ENCODE measurements around the gene DIAPH3. TPM values are rescaled to one million over a fixed set of nuclear protein-coding genes. Genes with fewer than 3 reads are reported as not detected.

DIAPH3 gene
- total and polyA plus RNA-seq, 2 of the 4 experiments (the other 2 are of a cell fraction): 8.9 to 9.3 TPM

DNA sequence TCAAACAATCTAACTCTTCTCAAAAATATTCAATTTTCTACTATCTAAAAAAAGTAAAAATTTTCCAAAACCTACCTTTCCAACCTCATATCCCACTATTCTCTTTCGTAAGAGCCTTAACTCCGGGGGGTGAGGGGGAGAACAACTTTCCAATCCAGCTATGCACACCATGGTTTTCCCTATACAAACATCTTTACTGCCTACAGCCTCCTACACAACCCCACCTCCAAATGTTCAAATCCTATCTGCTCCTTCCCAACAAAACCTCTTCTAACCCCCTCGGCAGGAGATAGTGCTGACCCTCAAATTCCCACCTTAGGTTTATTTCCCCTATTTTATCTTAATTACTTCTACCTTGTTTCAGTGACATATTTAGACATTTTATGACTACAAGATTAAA lies 102.0 kb downstream of the DIAPH3 start:
- no peak overlapping the region for H2AK9ac ChIP-seq (replicated peaks; ENCODE audit: low read depth, low read length, poor library complexity)
- H2BK5ac ChIP-seq (ENCODE audit: low read depth, low read length, poor library complexity, severe bottlenecking): no peak overlapping the region
- no peak overlapping the region for H2AK5ac ChIP-seq (ENCODE audit: low read depth, low read length)
- in situ Hi-C loops (cut with MboI; ENCODE audit: low sequenced_read_pairs): no loop called here
- no peak overlapping the region for H4K8ac ChIP-seq (ENCODE audit: low read depth in 2 of 2, low read length in 2 of 2)
- H3K4me3 ChIP-seq (ENCODE audit: insufficient read depth, low read depth, low read length): no peak overlapping the region
- no peaks in the 10 kb centered on the region for H4K20me1 ChIP-seq (ENCODE audit: insufficient read depth, low read length)
- H3K27ac ChIP-seq (ENCODE audit: insufficient read depth, low read length): no peak overlapping the region
- H3K18ac ChIP-seq (ENCODE audit: low read depth, low read length): no peak overlapping the region
- H2BK20ac ChIP-seq (ENCODE audit: low read depth, low read length): no peak overlapping the region
- H3K56ac ChIP-seq (ENCODE audit: extremely low read depth, insufficient read depth, low read length): no peak overlapping the region
- no peak overlapping the region for H4K5ac ChIP-seq (ENCODE audit: low read depth, low read length)
- dilution Hi-C loops (cut with HindIII; ENCODE audit: low sequenced_read_pairs, unreplicated experiment): no loop called here
- no peak overlapping the region; the same call in 1 of the 2 replicates for H3K23ac ChIP-seq (ENCODE audit: low read depth, low read length)
- WGBS, 2 experiments (ENCODE audit: extremely low coverage in 2 of 2, insufficient read length in 1 of 2): 60 to 100% methylated on average over 1 of the region's 3 CpGs
- ChIA-PET POLR2A (ENCODE audit: unreplicated experiment) (interaction anchor here (0.6 kb wide), 1 partner anchor 51 kb away, joined by 4 read pairs; no protein-coding TSS in a partner anchor), CTCF (interaction anchor here (1.0 kb wide), 1 partner anchor 18 kb away, joined by 3 read pairs; no protein-coding TSS in a partner anchor)
- DNase-seq (no peak), ATAC-seq (ENCODE audit: low read depth) (no peak)
- no peaks in the 10 kb centered on the region for H3K9me1 ChIP-seq (ENCODE audit: insufficient read depth, low read length)
- H3K14ac ChIP-seq (replicated peaks; ENCODE audit: low read depth, low read length): no peak overlapping the region
- no peak overlapping the region for H2AFZ ChIP-seq (replicated peaks; ENCODE audit: low read length, poor library complexity)
- no peak overlapping the region for H3K4ac ChIP-seq (ENCODE audit: low read depth, low read length)
- H4K91ac ChIP-seq (ENCODE audit: insufficient read depth, low read depth, low read length): no peak overlapping the region
- no peak overlapping the region for H3K9ac ChIP-seq (ENCODE audit: low read depth, low read length)
- no peaks in the 10 kb centered on the region for H3K36me3 ChIP-seq (ENCODE audit: control insufficient read depth, insufficient read depth, low read length)
- no peak overlapping the region for H2BK120ac ChIP-seq (ENCODE audit: low read depth, low read length)
- H2BK15ac ChIP-seq (ENCODE audit: low read depth, low read length): no peak overlapping the region
- H3K4me2 ChIP-seq (ENCODE audit: low read depth, low read length): no peak overlapping the region
- peaks cover 2% of the 10 kb centered on the region for H3K4me1 ChIP-seq (ENCODE audit: control insufficient read depth, insufficient read depth, low read length)
- TF ChIP-seq SMC3 (IDR thresholded peaks at IDR 0.05; ENCODE audit: low read depth, low read length) (no peak), RAD21 (IDR thresholded peaks at IDR 0.05; ENCODE audit: low read length) (no peak), NFE2L2 (IDR thresholded peaks at IDR 0.05; ENCODE audit: low read depth, low read length) (no peak), RFX5 (IDR thresholded peaks at IDR 0.05; ENCODE audit: low read depth, low read length) (no peak)
- TF ChIP-seq, protein P1, sequence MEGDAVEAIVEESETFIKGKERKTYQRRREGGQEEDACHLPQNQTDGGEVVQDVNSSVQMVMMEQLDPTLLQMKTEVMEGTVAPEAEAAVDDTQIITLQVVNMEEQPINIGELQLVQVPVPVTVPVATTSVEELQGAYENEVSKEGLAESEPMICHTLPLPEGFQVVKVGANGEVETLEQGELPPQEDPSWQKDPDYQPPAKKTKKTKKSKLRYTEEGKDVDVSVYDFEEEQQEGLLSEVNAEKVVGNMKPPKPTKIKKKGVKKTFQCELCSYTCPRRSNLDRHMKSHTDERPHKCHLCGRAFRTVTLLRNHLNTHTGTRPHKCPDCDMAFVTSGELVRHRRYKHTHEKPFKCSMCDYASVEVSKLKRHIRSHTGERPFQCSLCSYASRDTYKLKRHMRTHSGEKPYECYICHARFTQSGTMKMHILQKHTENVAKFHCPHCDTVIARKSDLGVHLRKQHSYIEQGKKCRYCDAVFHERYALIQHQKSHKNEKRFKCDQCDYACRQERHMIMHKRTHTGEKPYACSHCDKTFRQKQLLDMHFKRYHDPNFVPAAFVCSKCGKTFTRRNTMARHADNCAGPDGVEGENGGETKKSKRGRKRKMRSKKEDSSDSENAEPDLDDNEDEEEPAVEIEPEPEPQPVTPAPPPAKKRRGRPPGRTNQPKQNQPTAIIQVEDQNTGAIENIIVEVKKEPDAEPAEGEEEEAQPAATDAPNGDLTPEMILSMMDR (conservative IDR thresholded peaks at IDR 0.05; ENCODE audit: low read depth, low read length): no peak
- peaks cover 5 to 24% of the 10 kb centered on the region in 2 experiments; a peak in 3 of 4 replicates for H3K79me1 ChIP-seq (ENCODE audit: low read depth in 1 of 2, low read length in 2 of 2)
- H3K27me3 ChIP-seq (ENCODE audit: control insufficient read depth, insufficient read depth, low read length): no peaks in the 10 kb centered on the region
- intact Hi-C loops (cut with micrococcal nuclease): no loop called here
- no TSS peak for BruUV-seq (replicated peaks)
- no peaks in the 10 kb centered on the region; the same call in 1 of the 2 replicates for H3K9me3 ChIP-seq (ENCODE audit: control insufficient read depth, insufficient read depth, low read length)
